Breast epithelium (tissue), 3 donors: ENCODE measurements around the gene ERAS.

Experiments used
- CTCF ChIP-seq, 3 donors: fragments of 450-650 bp; IDR thresholded peaks; one replicate each; pipeline ENCODE4 v1.5.1; 2016 to 2017; ENCODE audit warnings: antibody characterized with exemption in 3 of 3, mild to moderate bottlenecking in 3 of 3, moderate library complexity in 3 of 3
- POLR2A ChIP-seq: fragments of 450-650 bp; IDR thresholded peaks from one replicate; pipeline ENCODE4 v1.6.1; 2016; ENCODE audit warnings: antibody characterized with exemption, mild to moderate bottlenecking, moderate library complexity
- POLR2AphosphoS5 ChIP-seq, 3 donors: sonication (generic); formaldehyde crosslinking; IDR thresholded peaks; one replicate each; pipeline ENCODE4 v1.6.1; 2017; ENCODE audit warnings: antibody characterized with exemption in 3 of 3

- no peak for TF ChIP-seq CTCF (IDR thresholded peaks at IDR 0.05)
- TF ChIP-seq POLR2A = no peak
- no peak for TF ChIP-seq POLR2AphosphoS5 (IDR thresholded peaks at IDR 0.05)
Measured at GRCh38 chrX:48793935-48794334, 32.4 kb upstream of the ERAS start.
